ENCODE measurements around the gene CHD2.

CHD2 gene

DNA sequence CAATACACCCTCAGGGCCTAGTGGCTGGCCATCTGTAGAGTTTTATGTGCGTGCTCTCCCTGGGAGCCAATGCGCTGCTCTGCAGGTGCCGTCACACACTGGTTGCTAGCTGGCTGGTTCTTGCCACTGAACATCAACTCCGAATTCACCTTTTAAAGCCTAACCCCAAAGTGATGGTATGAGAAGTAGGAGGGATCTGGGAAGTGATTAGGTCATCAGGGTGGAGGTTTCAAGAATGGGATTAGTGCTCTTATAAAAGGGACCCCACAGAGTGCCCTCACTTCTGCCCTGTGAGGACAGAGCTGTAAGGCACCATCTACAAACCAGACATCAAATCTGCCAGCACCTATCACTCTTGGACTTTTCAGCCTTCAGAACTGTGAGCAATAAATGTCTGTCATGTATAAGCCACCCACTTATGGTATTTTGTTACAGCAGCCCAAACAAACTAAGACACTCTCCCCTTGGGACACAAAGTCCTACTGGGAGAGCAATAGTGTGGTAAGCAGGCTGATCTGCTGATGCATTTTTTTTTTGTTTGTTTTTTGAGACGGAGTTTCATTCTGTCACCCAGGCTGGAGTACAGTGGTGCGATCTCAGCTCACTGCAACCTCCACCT, 168.6 kb downstream of the CHD2 start:
- DNase-seq (ENCODE audit: low read depth) = no peak

DNA sequence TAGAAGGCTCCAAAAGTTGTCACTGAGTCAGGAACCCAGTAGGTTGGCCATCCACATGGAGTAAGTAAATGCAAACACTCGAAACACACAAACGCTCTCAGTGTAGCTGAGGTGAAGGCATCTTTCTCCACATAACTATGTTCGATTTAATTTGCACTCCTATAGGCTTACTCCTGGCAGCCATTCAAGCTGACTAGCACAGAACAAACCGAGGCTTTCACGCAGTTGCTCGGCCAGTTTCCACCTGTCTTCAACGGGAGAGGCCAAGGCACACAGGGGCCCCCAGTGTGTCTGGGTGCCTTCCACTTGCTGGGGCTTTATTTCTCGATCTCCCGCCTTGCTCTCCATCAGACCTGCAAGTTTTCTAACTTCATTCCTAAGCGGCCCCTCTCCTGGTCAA, 170.0 kb downstream of the CHD2 start:
- DNase-seq (ENCODE audit: low read depth) = no peak

DNA sequence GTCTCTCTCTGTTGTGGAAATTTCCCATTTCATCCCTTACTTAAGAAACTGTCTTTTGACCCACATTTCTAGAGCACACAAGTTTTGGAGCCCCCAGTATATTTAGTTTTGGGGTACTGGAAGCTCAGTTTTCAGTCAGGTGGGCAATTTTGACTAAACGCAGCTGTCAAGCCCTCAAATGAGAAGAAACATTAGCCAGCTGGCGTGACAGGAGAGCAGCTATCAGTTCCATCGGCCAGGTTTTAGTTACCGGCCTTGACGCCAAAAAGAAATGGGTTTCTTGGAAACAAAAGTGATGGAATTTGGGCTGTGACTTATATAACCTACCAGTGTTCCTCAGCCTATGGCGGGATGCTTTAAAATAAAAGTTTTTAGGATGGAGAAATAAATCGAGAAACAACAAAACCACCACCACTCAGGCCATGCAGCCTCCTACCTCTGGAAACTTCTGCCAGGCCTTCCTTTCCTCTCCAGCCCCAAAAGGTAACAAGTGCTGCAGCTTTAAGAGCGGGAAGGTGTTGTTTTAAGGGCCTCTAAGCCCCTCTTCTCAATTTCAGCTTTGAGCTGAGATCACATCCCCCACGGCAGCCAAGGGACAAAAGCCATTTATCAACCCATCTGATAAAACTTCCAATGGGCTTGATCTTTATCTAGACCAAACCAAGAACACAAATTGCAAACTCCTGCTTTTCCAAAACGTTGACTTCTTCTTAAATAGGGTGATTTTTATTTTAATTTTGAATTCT, 170.6 kb downstream of the CHD2 start:
- DNase-seq (ENCODE audit: low read depth) = no peak

DNA sequence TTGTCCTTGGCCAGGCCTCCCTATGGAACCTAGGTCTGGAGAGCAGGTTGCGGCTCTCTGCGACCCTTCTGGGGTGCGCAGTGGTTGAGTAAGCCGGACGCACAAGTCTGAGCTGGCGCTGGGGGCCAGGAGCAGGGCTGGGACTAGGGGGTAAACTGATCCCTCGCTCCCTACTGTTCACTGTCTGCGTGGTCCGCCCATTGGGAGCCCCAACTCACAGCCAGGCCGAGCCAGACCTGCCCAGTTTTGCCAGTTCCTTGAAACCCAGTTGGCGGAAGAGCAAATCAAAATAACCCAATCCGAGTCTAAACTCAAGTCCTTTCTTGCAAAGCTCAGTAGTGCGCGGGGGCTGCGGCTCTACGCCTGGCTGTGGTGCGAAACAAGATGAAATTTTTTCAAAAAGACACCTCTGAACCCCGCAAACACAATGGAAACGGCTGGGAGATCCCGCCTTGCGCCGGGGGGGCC, 171.4 kb downstream of the CHD2 start:
- no peak for DNase-seq (ENCODE audit: low read depth)

DNA sequence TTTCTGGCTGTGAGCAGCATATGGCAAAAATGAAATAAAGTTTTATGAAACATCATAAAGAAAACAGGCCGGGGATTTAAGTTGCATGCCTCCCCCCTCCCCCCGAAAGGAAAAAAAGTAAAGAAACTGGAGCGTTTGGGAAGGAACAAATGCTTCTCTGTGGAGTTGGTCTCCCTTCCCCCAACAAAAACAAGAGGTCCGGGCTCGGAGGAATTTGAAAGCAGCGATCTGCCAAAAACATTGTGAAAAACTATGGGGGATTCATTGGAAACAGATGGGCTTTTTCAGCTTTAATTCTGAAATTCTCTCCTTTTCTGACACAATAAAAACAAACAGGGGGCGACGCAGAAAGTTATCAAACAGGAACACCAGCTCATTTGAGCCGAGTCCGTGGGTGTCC, 171.9 kb downstream of the CHD2 start:
- no peak for DNase-seq (ENCODE audit: low read depth)

DNA sequence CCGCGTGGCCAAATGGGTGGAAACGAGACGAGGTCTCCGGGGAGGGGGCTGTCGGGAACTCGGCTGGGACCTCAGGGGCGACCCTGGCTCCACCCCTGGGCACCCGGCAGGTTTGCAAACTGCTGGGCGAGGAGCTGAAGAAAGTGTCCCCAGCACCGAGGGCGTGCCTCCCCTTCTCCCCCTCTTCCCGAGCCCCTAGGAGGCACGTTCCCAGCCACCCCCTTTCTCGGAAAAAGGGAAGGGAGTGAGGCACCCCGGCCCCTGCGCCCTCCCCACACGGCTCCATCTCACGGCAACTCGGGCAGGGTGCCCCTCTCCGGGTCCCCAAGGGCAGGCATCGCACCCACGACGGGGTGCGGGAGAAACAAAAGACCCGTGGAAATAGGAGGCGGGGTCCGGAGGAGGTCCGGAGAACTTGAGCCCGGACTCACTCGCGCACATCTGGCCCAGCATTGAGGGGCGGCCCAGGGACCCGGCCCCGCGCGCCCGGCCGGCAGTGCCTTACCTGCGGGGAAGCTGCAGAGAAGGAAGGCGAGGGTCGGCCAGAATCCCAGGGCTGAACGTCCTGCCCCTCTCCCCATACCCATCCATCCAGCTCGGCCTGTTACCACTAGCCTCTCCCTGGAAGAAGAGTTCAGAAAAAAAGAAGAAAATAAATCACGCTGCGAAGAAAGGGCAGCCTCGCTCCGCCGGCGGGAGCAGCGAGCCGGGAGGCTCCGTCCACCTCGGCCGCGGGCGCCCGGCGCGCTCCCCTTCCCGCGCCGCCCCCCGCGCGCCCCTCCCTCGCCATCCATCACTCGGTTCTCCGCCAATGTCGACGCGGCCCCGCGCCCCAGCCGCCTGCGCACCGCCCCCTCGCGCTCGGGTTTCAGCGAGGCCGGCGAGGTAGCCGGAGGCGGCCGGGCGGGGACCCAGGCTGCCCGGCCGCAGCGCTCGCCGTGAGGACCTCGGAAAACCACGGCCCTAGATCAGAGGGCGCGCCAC, 172.6 kb downstream of the CHD2 start:
- DNase-seq (ENCODE audit: low read depth) = no peak

DNA sequence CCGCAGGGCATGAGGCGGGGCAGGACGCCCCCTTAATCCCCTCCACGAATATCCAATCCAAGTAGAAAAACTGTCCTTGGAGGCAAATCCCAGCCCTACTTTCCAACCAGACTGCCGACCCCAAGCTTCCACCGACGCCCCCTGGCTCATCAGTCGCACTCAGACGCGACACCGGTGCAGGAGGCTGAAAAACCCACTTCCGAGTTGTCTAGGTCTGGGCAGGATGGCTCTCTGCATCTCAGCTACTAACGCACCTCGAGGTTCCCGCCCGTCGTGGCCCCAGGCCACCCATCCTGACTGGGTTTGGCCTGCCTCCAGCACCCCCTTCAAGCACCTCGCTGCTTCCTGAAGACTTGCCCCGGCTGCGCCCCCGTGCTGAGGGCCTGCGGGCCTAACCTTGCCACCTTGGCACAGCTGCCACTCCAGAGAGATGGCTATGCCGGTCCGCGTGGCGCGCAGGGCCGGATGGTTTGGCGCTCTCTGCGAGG, 173.4 kb downstream of the CHD2 start:
- DNase-seq (ENCODE audit: low read depth) = no peak

DNA sequence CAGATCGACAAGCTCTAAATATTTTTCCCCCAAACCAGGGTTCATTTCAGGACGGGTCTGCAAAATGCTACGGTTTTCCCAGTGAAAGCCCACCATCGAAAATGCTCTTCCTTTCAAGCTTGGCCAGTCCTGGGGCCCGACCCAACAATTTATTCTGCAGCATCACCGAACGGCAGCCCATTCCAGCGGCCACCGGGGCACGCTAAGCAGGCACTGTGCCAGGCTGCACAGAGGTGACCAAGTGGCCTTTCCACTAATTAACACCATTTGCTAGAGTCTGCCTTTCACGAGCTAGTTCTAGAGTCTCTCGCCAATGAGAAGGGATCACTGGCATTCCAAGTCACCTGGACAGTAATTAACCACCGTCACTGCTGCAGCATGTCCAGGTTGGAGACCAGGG, 174.5 kb downstream of the CHD2 start:
- DNase-seq (ENCODE audit: low read depth) = no peak

DNA sequence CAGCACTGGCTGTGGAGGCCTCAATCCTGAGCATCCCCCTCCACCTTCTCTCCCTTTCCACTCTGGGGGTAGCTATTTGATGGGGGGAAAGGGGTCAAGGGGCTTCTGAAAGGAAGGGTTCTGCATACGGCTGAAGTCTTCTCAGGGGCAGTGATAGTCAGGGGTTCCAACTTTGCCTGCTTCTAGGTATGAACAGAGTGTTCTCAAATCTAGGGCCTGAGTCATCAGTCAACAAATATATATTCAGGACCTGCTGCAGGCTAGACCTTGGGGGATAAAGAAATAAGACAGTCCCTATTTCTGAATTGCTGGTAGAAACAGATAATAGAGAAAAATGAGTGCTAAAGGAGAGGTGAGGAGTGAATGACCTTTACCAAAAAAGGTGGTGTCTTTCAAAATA, 176.1 kb downstream of the CHD2 start:
- DNase-seq (ENCODE audit: low read depth) = no peak

DNA sequence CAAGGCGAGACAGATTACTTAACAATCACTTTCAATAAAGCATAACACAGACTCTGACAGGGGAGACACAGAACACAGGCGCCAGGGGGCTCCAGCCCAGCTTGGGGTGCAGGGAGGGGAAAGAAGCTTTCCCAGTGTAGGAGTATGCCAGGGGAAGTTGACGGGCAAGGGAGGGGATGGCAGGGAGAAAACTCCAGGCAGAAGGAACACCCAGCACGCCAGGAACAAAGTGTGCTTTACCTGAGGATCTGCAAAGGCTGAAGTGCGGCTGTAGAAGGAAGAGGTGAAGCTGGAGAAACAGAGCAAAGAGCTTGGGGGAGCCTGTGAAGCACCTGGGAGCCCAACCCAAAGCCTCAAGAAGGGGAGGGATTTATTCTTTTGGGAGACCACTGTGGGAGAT, 176.8 kb downstream of the CHD2 start:
- DNase-seq (ENCODE audit: low read depth) = no peak
